HepG2 (cell line): ENCODE data around the gene RBFOX1.

Source experiments
- GABPB1 ChIP-seq: IDR thresholded peaks from 2 replicates; pipeline ENCODE4 v1.6.1; 2016; ENCODE audit warnings: mild to moderate bottlenecking, missing genetic modification reagents, moderate library complexity, missing compliant biosample characterization
- KDM1A ChIP-seq: IDR thresholded peaks from 2 replicates; pipeline ENCODE4 v1.6.1; 2016; ENCODE audit warnings: missing compliant biosample characterization
- SUZ12 ChIP-seq: fragments of 150-350 bp; IDR thresholded peaks from 2 replicates; pipeline ENCODE4 v1.6.1; 2014; ENCODE audit warnings: low read depth, low read length

DNA sequence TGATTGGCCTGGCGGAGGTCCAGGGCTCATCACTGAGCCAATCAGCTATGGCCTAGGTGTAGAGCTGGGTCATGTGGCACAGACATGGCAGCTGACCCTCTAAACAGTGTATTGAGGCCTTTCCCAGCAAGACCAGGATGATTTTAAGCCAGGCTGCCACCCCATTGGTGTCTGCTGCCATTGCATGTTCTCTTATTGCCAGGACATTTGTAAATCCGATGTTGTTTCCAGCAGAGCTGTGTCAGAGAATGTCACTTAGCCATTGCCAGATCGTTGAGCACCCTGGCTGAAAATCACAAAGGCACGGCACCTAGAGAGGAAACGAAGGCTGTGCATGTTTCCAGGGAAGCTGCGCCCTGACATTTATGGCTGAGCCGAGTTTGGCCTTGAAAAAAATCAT lies 33.4 kb downstream of the RBFOX1 start:
- TF ChIP-seq SUZ12 (no peak), GABPB1 (CRISPR knock-in tag) (no peak), KDM1A (no peak)
